AG04449 (cell line): ENCODE measurements around the gene LDLRAD4.

ENCODE experiments used
- CTCF ChIA-PET: fragments of 350-600 bp; formaldehyde crosslinking; extraction: SDS; loops from one replicate; lab custom pipeline; 2021; ENCODE audit warnings: antibody characterized with exemption; lab: Yijun Ruan, JAX
- POLR2A ChIA-PET: fragments of 400-600, 350-600 bp; formaldehyde crosslinking; extraction: SDS; loops from one replicate; lab custom pipeline; 2020; ENCODE audit warnings: antibody characterized with exemption, inconsistent platforms; lab: Yijun Ruan, JAX
- DNase-seq: peaks from one replicate; pipeline ENCODE4 v3.0.0-alpha.2; 2010; ENCODE audit warnings: low read depth, low spot score
- H3K4me3 ChIP-seq: 2 replicates; pipeline ENCODE4 v1.5.1; 2011; ENCODE audit warnings: low read depth, mild to moderate bottlenecking, control low read depth, low read length
- TF ChIP-seq, protein P1 (sequence below): IDR thresholded peaks from one replicate; pipeline ENCODE4 v1.5.1; 2011; ENCODE audit warnings: mild to moderate bottlenecking, moderate library complexity, low read length, control low read depth, inconsistent platforms; ENCODE audit not compliant: insufficient read depth; ENCODE audit errors: missing control alignments

Gene LDLRAD4

DNA sequence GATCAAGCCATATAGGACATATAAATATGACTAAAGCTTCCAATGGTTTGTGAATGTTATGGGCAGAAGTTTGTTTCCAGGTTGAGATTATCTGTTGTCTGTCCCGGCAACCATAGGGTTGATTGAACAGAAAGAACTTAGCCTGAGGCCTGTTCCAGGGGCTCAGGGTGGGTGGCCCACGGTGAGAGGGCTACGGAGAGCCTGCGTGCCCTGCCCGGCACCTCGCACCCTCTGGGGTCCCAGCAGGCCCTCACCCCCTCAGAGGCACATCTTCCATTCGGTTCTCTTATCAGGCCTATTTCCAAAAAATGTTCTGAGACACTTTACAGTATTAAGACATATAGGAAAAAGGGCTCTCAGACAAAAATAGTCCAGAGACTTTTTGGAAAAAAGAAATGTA lies 40.4 kb upstream of the LDLRAD4 start:
- DNase-seq = no peak
- TF ChIP-seq, protein P1, sequence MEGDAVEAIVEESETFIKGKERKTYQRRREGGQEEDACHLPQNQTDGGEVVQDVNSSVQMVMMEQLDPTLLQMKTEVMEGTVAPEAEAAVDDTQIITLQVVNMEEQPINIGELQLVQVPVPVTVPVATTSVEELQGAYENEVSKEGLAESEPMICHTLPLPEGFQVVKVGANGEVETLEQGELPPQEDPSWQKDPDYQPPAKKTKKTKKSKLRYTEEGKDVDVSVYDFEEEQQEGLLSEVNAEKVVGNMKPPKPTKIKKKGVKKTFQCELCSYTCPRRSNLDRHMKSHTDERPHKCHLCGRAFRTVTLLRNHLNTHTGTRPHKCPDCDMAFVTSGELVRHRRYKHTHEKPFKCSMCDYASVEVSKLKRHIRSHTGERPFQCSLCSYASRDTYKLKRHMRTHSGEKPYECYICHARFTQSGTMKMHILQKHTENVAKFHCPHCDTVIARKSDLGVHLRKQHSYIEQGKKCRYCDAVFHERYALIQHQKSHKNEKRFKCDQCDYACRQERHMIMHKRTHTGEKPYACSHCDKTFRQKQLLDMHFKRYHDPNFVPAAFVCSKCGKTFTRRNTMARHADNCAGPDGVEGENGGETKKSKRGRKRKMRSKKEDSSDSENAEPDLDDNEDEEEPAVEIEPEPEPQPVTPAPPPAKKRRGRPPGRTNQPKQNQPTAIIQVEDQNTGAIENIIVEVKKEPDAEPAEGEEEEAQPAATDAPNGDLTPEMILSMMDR = no peak
- CTCF ChIA-PET = interaction anchor here (1.7 kb wide), 1 partner anchor 18 kb away, joined by 4 read pairs; no protein-coding TSS in a partner anchor
- POLR2A ChIA-PET = no interaction called here
- no peak overlapping the region for H3K4me3 ChIP-seq

DNA sequence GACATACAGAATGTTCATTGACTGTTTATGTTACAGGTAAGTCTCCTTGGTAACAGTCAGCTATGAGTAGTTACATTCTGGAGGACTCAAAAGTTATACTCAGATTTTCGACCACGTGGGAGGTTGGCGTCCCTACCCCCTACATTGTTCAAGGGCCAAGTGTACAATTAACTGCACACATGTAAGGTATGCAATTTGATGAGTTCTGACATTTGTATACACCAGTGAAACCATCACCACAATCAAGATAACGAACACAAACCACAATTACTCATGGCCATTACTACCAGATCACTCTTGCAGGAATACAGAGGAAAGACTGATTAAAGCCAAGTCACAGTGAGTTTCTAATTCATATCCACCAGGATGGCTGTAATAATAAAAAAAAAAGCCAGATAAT lies 39.6 kb upstream of the LDLRAD4 start:
- no peak overlapping the region for H3K4me3 ChIP-seq
- ChIA-PET POLR2A (no interaction called here), CTCF (no interaction called here)
- DNase-seq = no peak
- TF ChIP-seq, protein P1 = no peak

- ChIA-PET CTCF (interaction anchor here (1.7 kb wide), 1 partner anchor 20 kb away, joined by 7 read pairs; no protein-coding TSS in a partner anchor), POLR2A (no interaction called here)
- TF ChIP-seq, protein P1 = no peak
- H3K4me3 ChIP-seq = no peak overlapping the region
- no peak for DNase-seq
Observed at GRCh38 chr18:13179566-13180113, 38.9 kb upstream of the LDLRAD4 start.

DNA sequence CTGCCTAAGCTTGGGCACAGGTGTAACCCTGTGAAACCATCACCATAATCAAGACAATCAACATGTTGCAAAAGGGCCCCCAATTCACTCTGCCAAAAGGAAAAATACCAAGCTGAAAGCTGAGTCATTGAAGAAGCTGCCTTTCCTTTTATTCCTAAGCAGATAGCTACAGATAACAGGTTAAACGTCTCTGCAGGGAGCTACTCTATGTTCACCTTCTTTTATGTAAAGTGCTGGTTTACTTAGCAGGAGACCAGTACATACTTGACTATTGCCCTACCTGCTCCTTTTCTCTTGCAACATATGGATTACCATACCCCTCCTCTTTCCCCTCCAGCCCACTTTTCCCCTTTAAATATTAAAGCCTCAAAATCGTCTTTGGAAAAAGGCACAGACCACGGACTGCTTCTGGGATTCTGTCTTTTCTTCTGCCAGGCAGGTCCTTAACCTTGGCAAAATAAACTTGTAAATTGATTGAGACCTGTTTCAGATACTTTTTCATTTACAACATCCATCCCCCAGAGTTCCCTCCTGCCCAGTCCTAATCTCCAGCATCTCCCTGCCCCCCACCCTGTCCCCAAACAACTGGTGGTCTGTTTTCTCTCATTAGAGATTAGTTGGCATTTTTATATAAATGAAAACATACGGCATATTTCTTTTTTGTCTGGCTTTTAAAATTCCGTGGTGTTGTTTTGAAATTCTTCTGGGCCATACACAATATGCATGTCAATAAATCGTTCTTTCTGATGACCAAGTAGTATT lies 37.8 kb upstream of the LDLRAD4 start:
- TF ChIP-seq, protein P1 = no peak
- CTCF ChIA-PET = interaction anchor here (1.0 to 1.7 kb wide), 2 partner anchors 21 to 33 kb away, joined by 3 to 7 read pairs; no protein-coding TSS in a partner anchor
- no peak overlapping the region for H3K4me3 ChIP-seq
- DNase-seq = no peak
- POLR2A ChIA-PET = no interaction called here

- no peak overlapping the region for H3K4me3 ChIP-seq
- no peak for DNase-seq
- ChIA-PET CTCF (interaction anchor here (1.0 to 1.1 kb wide), 2 partner anchors 9 to 32 kb away, joined by 3 read pairs; no protein-coding TSS in a partner anchor), POLR2A (no interaction called here)
- TF ChIP-seq, protein P1 = no peak
Observed at GRCh38 chr18:13181765-13182164, 36.8 kb upstream of the LDLRAD4 start.

GRCh38 chr18:13183359-13183758 lies 35.2 kb upstream of the LDLRAD4 start:
- DNase-seq = no peak
- ChIA-PET POLR2A (no interaction called here), CTCF (interaction anchor here (0.7 kb wide), 1 partner anchor 24 kb away, joined by 3 read pairs; no protein-coding TSS in a partner anchor)
- TF ChIP-seq, protein P1 = no peak
- no peak overlapping the region for H3K4me3 ChIP-seq
